Gastroesophageal sphincter (tissue), 3 donors: Measurements from ENCODE around the gene HACD4.

Source experiments
- EP300 ChIP-seq: sonication (generic); formaldehyde crosslinking; IDR thresholded peaks from one replicate; pipeline ENCODE4 v1.6.1; 2017; ENCODE audit warnings: antibody characterized with exemption, mild to moderate bottlenecking
- POLR2A ChIP-seq, 2 donors: fragments of 450-650 bp; IDR thresholded peaks; one replicate each; pipeline ENCODE4 v1.6.1; 2017; ENCODE audit warnings: antibody characterized with exemption in 2 of 2, mild to moderate bottlenecking in 2 of 2, moderate library complexity in 1 of 2
- POLR2AphosphoS5 ChIP-seq: sonication (generic); formaldehyde crosslinking; IDR thresholded peaks from one replicate; pipeline ENCODE4 v1.6.1; 2017; ENCODE audit warnings: antibody characterized with exemption
- TF ChIP-seq, protein P1 (sequence below), 4 experiments: fragments of 200-600 bp in 2 of 4; fragments of 450-650 bp in 2 of 4; sonication (generic) in 1 of 4; IDR thresholded peaks; one replicate each; pipeline ENCODE4 v1.5.1; 2017 to 2019; ENCODE audit warnings: antibody characterized with exemption in 4 of 4, mild to moderate bottlenecking in 2 of 4, moderate library complexity in 2 of 4

DNA sequence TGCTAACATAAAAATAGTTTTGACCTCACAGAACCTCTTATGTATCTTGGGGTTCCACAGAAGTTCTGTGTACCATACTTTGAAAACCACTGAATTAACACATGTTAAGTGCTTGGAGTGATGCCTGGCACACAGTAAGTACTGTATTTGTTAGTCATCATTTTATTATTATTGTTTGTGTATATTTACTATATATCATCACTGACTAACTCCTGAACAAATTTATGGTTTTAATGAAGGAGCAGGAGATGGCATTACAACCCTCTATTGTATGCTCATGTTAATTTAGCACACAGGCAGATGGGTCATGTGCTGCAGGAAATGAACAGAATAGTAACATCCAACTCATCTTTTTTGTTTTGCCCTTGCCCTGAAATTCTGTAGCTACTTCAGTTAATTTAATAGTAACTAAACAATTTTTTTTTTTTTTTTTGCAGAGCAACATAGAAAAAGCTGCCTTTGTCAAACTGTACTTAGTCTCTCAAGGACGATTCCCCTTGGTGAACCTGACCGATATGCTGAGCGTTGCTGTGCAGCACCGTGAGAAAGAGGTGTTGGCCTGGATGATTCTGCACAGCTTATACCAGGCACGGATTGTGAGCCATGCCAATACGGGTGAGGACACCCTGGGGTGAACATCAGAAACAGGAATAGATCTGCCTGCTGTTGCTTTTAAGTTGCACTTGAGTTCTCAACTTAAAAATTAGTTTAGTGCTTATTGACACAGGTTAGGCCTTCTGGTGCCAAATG is 45.4 kb downstream of the HACD4 start:
- TF ChIP-seq, protein P1, sequence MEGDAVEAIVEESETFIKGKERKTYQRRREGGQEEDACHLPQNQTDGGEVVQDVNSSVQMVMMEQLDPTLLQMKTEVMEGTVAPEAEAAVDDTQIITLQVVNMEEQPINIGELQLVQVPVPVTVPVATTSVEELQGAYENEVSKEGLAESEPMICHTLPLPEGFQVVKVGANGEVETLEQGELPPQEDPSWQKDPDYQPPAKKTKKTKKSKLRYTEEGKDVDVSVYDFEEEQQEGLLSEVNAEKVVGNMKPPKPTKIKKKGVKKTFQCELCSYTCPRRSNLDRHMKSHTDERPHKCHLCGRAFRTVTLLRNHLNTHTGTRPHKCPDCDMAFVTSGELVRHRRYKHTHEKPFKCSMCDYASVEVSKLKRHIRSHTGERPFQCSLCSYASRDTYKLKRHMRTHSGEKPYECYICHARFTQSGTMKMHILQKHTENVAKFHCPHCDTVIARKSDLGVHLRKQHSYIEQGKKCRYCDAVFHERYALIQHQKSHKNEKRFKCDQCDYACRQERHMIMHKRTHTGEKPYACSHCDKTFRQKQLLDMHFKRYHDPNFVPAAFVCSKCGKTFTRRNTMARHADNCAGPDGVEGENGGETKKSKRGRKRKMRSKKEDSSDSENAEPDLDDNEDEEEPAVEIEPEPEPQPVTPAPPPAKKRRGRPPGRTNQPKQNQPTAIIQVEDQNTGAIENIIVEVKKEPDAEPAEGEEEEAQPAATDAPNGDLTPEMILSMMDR (IDR thresholded peaks at IDR 0.05): no peak
- TF ChIP-seq EP300: no peak
- no peak for TF ChIP-seq POLR2A (IDR thresholded peaks at IDR 0.05)
- TF ChIP-seq POLR2AphosphoS5: no peak
